Fibroblast of skin of scalp (primary cell): ENCODE measurements around the gene KLC4.

Experiments
- DNase-seq: peaks from one replicate; pipeline ENCODE4 v3.0.0-alpha.2; 2013

The KLC4 gene

GRCh38 chr6:43070028-43070632 lies 10.7 kb downstream of the KLC4 start:
- peak; percentile 82 for DNase-seq

GRCh38 chr6:43074847-43075669 lies 15.6 kb downstream of the KLC4 start:
- DNase-seq: peak; percentile 93

GRCh38 chr6:43075670-43076463 lies 16.4 kb downstream of the KLC4 start, which contains the start of gene PTK7:
PTK7 (plus strand) TSS chr6:43076314; CDS start chr6:43076489, 175 bp downstream.
- peak; percentile 86 for DNase-seq

- peak; percentile 61 for DNase-seq
Observed at GRCh38 chr6:43076464-43077332, 17.3 kb downstream of the KLC4 start.

GRCh38 chr6:43077333-43077809 lies 17.9 kb downstream of the KLC4 start:
- no peak for DNase-seq

GRCh38 chr6:43077981-43078511 lies 18.6 kb downstream of the KLC4 start:
- peak; percentile 85 for DNase-seq

GRCh38 chr6:43078691-43079090 lies 19.3 kb downstream of the KLC4 start:
- peak; percentile 95 for DNase-seq

- no peak for DNase-seq
Observed at GRCh38 chr6:43081043-43081442, 21.6 kb downstream of the KLC4 start.

- DNase-seq: peak; percentile 70
Observed at GRCh38 chr6:43081922-43082321, 22.5 kb downstream of the KLC4 start.

- DNase-seq: no peak
Observed at GRCh38 chr6:43082806-43083655, 23.6 kb downstream of the KLC4 start.

GRCh38 chr6:43086022-43086658 lies 26.7 kb downstream of the KLC4 start:
- peak; percentile 32 for DNase-seq

GRCh38 chr6:43088654-43089056 lies 29.2 kb downstream of the KLC4 start:
- DNase-seq: peak; percentile 40

GRCh38 chr6:43089467-43089866 lies 30.0 kb downstream of the KLC4 start:
- no peak for DNase-seq

- DNase-seq: peak; percentile 56
Observed at GRCh38 chr6:43089874-43090558, 30.6 kb downstream of the KLC4 start.

GRCh38 chr6:43090559-43090956 lies 31.1 kb downstream of the KLC4 start:
- peak; percentile 22 for DNase-seq

GRCh38 chr6:43091020-43091419 lies 31.6 kb downstream of the KLC4 start:
- DNase-seq: no peak

GRCh38 chr6:43091436-43091991 lies 32.1 kb downstream of the KLC4 start:
- no peak for DNase-seq

GRCh38 chr6:43092635-43093034 lies 33.2 kb downstream of the KLC4 start:
- DNase-seq: no peak
